ENCODE data around the gene LDLRAD3.

Gene LDLRAD3

DNA sequence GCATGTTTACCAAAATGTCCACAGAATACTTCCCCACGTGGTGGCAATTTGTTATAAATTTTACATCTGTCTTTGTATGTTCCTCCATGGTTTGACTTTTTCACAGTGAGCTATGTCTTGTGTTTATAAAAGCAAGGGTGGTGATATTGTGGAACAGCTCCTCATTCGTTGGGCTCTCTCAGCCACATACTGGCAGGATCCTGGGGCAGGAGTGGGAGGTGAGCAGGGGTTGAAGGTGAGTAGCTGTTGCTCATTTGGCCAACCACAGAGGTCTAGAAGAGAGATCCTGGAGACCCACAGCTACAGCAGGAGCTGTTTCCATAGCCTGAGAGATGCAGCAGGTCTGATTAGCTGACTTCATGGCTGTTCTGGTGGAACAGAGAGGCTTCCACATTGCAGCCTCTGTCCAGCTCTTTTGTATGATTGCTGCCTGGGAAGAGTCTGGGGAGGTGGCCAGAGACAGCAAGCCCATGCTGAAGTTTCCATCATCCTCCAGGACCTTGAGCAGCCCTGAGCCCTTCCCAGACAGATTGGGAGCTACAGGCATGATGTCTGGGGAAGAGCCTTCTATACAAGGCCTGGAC is 128.1 kb downstream of the LDLRAD3 start:
- TF ChIP-seq, protein P1, sequence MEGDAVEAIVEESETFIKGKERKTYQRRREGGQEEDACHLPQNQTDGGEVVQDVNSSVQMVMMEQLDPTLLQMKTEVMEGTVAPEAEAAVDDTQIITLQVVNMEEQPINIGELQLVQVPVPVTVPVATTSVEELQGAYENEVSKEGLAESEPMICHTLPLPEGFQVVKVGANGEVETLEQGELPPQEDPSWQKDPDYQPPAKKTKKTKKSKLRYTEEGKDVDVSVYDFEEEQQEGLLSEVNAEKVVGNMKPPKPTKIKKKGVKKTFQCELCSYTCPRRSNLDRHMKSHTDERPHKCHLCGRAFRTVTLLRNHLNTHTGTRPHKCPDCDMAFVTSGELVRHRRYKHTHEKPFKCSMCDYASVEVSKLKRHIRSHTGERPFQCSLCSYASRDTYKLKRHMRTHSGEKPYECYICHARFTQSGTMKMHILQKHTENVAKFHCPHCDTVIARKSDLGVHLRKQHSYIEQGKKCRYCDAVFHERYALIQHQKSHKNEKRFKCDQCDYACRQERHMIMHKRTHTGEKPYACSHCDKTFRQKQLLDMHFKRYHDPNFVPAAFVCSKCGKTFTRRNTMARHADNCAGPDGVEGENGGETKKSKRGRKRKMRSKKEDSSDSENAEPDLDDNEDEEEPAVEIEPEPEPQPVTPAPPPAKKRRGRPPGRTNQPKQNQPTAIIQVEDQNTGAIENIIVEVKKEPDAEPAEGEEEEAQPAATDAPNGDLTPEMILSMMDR (IDR thresholded peaks at IDR 0.05; ENCODE audit: low read depth, low read length): no peak
- H3K4me3 ChIP-seq (ENCODE audit: low read depth, low read length): no peak overlapping the region

DNA sequence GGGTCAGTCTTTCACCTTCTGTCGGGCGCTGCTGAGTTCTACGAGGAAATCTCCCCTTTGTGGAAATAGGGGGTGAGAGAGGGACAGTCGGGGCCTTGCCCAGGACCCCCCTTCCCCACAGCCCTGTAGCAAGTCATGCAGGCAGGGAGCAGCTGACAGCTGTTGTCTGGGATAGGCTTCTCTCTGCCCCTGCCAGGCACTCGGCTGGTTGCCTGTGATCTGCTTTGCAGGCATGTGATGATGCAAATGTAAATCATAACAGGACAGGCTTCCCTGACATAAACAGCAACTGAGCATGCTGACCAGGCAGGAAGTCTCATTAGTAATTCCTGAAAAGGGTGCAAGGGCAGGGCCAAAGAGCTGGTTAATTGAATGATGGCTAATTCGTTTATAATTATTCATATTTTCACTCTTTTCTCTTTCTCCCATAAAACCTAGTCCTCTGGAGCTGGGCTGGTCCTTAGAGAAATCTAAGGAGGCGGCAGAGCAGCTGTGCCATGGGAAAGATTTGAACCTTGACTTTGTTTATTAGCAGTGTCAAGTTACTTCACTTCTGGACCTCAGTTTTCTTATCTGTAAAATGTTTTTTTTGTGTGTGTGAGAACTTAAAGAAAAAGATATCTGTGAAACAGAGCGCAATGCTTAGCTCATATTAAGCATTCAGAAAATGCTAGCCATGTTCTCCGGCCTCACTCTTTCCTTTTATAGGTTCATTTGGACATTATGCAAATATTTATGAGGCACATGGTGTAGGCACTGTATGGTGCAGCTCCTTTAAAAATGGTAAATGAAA is 129.7 kb downstream of the LDLRAD3 start:
- TF ChIP-seq, protein P1 (IDR thresholded peaks at IDR 0.05; ENCODE audit: low read depth, low read length): no peak
- no peak overlapping the region; the same call in 1 of the 2 replicates for H3K4me3 ChIP-seq (ENCODE audit: low read depth, low read length)

DNA sequence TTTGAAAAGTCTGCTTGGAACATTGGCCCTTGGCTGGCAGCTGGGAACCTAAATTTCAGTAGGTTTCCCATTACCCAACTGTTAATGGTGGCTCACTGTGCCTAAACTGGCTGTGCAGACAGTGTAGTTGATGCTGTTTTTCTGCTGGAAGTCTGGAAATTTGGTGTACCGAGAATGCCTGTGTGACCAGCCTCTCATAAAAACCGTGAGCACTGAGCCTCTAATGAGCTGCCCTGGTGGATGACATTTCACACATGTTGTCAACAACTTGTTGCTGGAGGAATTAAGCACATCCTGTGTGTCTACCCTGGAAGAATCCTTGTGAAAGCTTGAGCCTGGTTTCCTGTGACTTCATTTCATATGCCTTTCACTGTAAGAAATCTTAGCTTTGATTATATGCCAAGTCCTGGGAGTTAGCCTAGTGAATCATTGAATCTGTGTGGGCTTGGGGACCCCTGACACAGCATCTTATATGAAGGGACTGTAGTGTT is 131.1 kb downstream of the LDLRAD3 start:
- TF ChIP-seq, protein P1 (IDR thresholded peaks at IDR 0.05; ENCODE audit: low read depth, low read length): no peak

DNA sequence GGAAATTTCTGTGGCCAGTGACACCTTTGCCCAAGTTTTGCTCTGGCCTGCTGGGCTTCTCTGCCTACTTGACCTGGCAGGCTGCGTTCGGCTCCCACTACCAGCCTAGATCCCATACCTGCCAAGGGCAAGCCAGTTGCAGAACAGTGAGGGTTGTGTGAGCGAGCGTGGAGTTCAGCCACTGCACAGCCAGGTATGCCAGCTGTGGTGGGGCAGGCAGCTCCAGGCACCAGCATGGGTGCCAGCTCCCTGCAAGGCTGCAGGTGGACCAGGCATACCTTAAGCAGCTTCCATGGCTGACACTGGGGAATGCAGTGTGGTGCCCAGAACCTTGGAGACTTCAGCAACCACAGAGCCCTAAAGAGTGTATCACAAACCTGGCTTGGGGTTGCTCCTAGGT is 133.5 kb downstream of the LDLRAD3 start:
- TF ChIP-seq, protein P1 (IDR thresholded peaks at IDR 0.05; ENCODE audit: low read depth, low read length): no peak
- no peak overlapping the region for H3K4me3 ChIP-seq (ENCODE audit: low read depth, low read length)

More for the DNA sequence above, 131.1 kb downstream of the LDLRAD3 start:
- H3K4me3 ChIP-seq (ENCODE audit: low read depth, low read length): no peak overlapping the region

DNA sequence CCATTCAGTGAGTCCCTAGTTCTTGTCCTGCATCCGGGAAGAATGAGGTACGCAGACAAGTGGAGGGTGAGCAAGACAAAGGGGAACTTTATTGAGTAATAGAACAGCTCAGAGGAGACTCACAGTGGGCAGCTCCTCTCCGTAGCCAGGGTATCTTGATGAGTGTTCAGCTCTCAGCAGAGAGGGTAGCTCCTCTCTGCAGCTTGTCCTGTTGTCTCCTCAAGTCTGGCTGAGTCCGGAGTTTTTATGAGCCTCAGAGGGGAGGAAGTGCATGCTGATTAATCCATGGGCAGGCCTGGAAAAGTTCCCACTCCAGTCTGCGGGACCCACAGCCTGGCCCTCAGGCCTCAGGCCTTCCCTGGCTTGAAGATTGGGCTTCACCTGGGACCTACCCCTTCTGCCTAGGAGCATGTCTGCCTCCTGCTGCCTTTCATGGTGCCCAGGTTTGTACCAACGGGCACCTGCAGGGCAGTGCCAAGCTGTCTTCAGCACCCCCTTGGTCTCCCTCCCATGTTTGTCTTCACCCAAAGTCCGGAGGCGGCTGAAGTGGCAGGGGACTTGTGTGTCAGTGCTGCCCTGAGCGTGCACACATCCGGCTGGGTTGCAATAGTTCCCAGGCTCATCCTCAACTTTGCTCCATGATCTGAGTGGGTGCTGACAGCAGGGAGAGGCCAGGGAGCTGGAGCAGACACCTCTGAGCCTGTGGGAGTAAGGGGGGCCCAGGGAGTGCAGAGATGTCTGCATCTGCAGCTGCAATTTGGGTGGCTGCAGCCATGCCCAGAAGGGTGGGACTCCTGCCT is 134.2 kb downstream of the LDLRAD3 start:
- H3K4me3 ChIP-seq (ENCODE audit: low read depth, low read length): no peak overlapping the region
- TF ChIP-seq, protein P1 (IDR thresholded peaks at IDR 0.05; ENCODE audit: low read depth, low read length): no peak

DNA sequence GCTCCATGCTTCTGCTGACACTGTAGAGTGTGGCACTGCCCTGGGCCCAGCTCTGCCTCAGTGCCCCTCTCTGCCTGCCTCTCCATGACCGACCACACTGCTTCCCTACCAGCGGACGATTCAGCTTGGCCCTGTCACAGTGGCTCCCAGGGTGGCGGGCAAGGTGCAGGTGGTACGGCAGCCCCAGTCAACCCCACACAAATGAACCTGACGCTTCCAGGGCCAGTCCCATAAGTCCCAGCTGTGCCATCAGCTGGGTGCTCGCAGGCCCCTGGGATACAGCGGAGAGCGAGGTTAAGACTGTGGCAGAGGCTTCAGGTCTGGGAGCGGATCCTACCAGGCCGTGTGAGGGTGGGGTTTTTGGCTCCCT is 134.8 kb downstream of the LDLRAD3 start:
- TF ChIP-seq, protein P1 (IDR thresholded peaks at IDR 0.05; ENCODE audit: low read depth, low read length): no peak

More for the DNA sequence above, 134.8 kb downstream of the LDLRAD3 start:
- no peak overlapping the region for H3K4me3 ChIP-seq (ENCODE audit: low read depth, low read length)

Data from WI38 (cell line).